Peyer's patch (tissue), 4 donors: ENCODE measurements around the gene CLMP.

Experiments used
- CTCF ChIP-seq, 6 experiments: fragments of 450-650 bp in 4 of 6; fragments of 200-600 bp in 2 of 6; sonication (generic) in 1 of 6; IDR thresholded peaks; one replicate each; pipeline ENCODE4 v1.5.1; 2017 to 2019; ENCODE audit warnings: antibody characterized with exemption in 6 of 6, mild to moderate bottlenecking in 3 of 6, moderate library complexity in 1 of 6
- POLR2A ChIP-seq, 2 donors: fragments of 450-650 bp; IDR thresholded peaks; one replicate each; pipeline ENCODE4 v1.5.1; 2017; ENCODE audit warnings: antibody characterized with exemption in 2 of 2, mild to moderate bottlenecking in 2 of 2, moderate library complexity in 2 of 2

- TF ChIP-seq CTCF (IDR thresholded peaks at IDR 0.05), result no peak
- no peak for TF ChIP-seq POLR2A (IDR thresholded peaks at IDR 0.05)
Observed at GRCh38 chr11:123209591-123209990, 14.5 kb upstream of the CLMP start.
